Stimulated activated CD8-positive, alpha-beta memory T cell treated with anti-CD3 and anti-CD28 coated beads, Interleukin-7, amount 100 ng/mL, for 4 hours (primary cell): ENCODE data around the gene ZDHHC5.

Source experiments
- DNase-seq, 2 donors: peaks; one replicate each; pipeline ENCODE4 v3.0.0-alpha.2; 2020; ENCODE audit warnings: low read depth in 2 of 2

ZDHHC5 gene, protein sequence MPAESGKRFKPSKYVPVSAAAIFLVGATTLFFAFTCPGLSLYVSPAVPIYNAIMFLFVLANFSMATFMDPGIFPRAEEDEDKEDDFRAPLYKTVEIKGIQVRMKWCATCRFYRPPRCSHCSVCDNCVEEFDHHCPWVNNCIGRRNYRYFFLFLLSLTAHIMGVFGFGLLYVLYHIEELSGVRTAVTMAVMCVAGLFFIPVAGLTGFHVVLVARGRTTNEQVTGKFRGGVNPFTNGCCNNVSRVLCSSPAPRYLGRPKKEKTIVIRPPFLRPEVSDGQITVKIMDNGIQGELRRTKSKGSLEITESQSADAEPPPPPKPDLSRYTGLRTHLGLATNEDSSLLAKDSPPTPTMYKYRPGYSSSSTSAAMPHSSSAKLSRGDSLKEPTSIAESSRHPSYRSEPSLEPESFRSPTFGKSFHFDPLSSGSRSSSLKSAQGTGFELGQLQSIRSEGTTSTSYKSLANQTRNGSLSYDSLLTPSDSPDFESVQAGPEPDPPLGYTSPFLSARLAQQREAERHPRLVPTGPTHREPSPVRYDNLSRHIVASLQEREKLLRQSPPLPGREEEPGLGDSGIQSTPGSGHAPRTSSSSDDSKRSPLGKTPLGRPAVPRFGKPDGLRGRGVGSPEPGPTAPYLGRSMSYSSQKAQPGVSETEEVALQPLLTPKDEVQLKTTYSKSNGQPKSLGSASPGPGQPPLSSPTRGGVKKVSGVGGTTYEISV

DNA sequence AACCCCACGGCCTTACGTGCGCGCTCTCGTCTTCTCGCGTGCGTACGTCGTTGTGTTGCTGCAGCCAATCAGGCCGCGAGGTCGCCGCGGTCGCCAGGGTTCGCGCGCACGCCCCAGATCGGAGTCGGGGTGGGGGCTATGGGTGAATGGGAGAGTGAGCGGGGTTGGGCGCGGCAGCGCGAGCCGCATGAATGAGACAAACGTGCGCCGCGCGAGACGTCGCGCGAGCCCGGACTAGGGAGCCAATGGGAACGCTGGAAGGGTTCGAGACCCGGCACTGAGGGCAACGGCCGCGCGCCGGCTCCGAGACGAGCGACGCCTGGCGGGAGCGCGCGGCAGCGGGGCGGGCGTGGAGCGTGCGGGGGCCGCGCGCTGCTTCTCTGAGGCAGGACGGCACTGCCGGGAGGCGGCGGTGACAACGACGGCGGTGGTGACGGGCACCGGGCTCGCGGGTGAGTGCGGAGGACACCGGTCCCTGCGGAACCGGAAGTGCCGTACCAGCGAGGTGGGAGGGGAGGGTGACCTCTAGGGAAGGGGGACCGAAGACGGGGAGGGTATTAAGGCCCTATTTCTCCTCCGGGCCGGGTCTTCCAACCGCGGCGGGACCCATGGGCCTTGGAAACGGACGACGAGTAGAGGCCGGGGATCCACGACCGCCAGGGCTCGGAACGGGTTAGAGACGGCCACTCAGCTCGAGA is at the start of gene ZDHHC5:
ZDHHC5 (plus strand) TSS at position 379 of the 698 bp plus-strand sequence. CDS start 4,977 bp downstream, outside the sequence.
- DNase-seq, result peak; percentile 99 to 100

DNA sequence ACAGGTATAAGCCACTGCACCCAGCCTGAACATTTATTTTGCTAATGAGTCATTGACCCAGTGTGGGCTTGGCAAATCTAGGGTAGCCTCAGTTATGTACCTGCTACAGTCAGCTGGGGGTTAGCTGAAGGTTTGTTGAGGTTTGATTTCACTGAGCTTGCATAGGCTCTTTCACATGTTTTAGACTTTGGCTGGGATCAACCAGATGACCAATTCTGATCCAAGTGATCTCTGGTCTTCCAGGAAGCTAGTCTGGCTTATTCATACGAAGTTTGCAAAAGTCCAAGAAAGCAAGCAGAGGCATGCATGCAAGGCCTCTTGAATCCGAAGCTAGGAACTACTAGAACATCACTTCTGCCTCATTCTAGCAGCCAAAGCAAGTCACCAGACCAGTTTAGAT is 49.5 kb upstream of the ZDHHC5 start:
- no peak for DNase-seq

DNA sequence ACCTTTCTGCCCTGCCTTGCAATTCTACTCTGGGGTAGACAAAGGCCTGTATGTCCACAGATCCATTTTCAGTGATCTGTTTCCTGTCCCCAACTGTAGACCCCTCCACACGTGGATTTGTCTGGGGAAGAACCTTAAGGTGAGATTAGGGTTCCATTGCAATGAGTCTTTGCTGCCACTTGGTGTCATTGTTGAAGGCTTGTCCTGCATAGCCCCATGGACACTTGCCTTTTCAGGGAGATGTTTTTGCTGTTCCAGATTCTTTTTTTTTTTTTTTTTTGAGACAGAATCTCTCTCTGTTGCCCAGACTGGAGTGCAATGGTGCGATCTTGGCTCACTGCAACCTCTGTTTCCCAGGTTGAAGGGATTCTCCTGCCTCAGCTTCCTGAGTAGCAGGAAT is 48.6 kb upstream of the ZDHHC5 start:
- no peak for DNase-seq

DNA sequence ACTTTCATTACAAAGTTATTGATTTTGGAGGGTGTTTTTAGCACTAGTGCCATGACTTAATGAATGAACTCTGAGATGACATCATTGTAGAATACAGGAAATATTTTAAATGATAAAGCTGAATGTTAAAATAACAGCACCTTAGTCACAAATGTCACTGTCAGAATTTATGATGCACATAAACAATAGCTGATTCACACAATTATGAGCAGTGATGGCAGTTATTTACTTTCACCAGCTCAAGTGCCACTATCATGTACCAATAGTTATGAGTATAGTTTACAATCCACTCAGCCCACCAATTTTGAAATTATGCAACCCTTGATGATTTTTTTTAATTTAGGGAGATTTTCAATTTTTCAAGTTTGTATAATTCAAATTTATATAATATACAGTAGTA is 47.4 kb upstream of the ZDHHC5 start:
- DNase-seq, result no peak

DNA sequence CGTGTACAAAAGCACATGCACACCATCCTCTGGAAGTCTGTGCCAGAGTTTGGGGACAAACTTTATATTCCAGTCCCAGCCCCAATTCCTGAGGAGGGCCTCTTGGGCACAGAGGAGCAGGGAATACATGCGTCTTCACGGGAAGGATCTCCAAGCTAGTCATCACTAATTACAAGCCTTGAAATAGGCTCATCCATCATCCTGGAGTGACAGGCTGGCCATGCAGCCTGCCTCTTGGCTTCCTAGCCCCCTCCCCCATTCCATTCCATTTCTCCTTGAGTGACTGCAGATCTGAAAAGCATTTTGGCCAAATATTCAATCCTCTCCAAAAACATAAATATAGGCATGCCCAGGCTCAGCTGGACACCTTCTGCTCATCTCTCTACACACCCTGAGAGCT is 45.7 kb upstream of the ZDHHC5 start:
- no peak for DNase-seq

DNA sequence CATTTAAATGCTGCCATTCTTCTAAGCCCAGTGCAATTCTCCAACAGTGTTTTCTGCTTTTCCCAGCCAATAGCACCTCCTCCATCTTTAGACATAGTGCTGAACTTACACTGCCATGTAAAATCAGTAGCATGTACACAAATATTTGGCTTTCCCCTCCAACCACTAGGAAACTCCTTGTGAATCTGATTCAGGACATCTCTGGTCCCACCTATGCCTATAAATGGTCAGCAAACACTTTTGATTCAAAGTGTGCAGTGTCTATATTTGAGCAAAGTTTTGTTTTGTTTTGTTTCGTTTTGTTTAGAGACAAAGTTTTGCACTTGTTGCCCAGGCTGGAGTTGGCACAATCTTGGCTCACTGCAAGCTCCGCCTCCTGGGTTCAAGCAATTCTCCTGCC is 43.0 kb upstream of the ZDHHC5 start:
- no peak for DNase-seq

DNA sequence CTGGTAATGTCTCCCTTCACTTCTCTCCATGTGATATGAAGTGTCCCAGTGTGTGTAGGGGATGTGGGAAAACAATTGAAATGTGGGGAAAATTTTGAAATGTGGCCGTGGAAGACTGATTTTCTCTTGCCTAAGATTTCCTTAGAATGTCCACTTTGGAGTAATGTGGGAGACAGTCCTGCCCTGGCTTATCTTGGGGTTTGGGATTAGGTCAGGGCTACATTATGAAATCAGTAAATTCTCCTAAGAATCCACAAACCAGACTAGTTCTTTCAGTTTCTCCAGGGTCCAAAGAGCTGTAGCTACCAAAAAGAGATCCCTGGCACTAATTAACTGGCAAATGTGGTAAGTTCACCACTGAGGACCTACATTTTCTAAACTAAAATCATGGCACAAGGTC is 41.0 kb upstream of the ZDHHC5 start:
- no peak for DNase-seq

DNA sequence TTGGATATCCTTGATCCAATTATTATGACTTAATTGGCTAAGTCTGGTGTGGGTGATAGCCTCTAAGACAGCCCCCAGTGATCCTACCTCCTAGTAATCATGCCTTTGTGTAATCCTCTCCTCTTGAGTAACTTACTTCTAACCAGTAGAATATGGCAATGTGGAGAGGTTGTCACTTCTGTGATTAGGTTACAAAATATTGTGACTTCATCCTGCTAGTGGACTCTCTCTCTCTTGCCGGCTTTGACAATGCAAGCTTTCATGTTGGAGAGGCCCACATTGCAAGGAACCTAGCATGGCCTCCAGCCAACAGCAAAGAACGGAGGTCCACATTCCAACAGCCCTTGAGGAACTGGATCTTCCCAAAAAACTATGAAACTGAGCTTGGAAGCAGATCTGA is 37.7 kb upstream of the ZDHHC5 start:
- DNase-seq, result no peak

DNA sequence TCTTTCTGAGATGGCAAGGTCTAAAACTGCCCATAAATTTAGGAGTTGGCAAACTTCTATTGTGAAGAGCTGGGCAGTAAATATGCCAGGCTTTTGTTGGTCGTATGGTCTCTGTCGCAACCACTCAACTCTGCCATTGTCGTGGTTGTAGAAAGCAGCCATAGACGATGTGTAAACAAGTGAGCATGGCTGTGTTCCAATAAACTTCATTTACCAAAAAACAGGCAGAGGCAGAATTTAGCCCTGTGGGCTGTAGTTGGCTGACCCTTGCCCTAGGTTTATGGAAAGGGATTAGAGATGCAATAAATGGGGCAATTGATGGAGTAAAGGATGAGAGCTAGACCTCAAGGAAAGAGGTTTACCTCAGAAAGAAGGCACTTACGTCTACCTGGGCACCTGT is 35.8 kb upstream of the ZDHHC5 start:
- no peak for DNase-seq

DNA sequence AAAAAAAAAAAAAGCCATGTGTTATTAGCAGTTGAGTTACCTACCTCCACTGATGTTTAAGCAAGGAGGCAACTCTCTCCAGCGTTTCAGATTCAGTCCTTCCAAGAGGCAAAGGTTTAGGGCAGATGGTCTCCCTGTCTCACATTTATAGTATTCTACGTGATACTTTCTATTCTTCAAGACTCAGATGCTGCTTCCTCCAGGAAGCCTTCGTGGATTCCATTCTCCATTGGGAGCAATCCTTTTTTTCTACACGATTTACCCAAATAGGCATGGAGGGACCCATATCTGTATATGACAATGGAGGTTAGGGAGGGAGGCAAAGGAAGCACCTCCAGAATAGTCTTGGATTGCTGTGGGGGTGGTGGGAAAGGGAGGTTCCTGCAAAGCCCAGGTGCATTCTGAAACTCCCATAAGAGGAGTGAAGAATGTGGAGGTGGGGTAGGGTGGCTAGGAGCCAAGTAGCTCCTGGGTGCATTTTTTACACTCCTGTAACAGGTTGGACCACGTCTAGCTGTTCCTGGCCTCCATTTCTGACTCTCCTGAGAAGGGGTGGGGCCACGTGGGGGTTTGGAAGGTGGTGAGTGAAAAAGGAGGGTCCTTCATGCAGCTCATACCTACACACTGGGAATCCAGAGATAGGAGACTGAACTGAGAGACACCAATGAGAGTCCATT is 34.4 kb upstream of the ZDHHC5 start:
- no peak for DNase-seq

DNA sequence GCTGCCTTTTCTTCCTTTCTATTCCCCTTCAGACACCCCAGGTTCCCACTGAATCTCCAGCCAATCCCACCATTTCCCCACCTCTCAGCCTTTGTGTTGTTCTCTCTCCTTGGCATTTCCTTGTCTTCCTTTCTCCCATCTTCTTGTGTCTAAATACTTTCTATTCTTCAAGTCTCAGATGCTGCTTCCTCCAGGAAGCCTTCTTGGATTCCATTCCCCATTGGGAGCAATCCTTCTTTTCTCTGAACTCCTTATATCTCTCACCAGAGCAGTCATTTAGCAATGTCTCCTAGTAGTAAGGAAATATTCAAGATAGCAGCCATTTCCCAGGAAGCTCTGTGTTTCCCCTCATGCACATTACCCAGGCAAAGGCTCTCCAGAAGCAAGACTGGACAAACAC is 33.6 kb upstream of the ZDHHC5 start:
- no peak for DNase-seq

DNA sequence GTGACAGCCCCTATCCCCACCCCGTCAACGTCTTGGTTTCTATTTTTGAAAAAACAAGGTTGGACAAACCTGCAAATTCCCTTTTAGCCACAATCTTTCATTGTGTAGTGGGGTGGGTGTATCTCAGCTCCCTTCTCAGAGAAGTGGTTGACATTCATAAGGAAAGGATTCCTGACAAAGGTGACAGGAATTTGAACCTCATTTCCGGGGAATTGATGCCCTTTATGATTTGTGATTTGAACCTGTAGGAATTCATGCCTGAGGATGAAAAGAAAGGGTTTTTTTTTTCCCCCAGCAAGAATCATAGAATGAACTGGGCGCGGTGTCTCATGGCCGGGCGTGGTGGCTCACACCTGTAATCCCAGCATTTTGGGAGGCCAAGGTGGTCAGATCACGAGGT is 32.7 kb upstream of the ZDHHC5 start:
- no peak for DNase-seq

DNA sequence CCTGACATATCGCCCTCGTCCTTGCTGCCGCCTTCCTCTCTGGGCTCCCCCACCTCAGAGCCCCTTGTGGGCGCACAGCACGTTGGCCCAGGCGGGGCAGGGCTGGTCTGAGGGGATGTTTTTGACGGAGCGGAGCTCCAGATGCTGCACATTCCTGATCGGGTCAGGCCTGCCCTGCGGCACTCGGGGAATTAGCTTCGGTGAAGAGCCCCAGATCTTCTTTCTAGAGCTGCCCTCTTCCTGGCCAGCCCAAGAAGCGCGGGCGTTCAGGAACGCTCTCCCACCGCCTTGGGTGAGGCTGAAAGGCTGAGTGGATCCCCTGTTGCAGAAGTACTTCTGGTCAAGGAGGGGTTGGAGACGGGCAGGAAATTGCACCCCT is 30.3 kb upstream of the ZDHHC5 start:
- DNase-seq, result no peak

DNA sequence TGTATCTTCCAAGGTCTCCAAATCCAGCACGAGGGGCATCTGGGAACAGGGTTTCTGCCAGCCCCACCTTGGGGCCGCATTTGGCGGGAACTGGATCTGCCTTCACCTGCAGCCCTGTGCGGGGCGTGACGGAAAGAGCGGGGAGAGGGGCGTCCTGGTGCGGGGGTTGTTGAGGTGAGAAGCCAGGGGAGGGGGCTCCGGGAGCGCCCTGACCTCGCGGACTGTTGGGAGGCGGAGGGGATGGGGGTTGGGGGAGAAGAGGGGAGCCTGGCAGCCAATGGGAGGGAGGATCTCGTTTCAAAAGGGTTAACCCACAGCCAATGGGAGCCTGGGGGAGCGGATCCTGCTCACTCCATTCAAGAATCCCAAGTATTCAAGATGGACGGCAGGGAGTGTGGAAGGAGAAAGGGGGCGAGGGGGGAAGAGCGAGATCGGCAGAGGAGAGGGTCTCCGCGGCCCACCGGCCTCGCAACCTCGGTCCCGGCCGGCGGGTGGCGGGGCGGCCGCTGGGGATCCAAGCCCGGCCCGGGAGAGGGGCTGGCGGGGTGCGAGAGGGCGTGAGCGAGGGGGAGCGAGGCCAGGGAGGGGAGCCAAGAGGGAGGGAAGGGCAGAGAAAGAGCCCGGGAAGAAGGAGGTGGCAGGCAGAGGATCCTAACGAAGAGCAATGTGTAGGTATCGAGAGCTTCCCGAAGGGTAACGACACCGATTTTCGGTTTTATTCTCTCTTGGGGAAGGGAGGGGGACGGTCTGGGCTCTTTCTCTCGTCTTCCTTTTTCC is 29.7 kb upstream of the ZDHHC5 start:
- DNase-seq, result no peak

DNA sequence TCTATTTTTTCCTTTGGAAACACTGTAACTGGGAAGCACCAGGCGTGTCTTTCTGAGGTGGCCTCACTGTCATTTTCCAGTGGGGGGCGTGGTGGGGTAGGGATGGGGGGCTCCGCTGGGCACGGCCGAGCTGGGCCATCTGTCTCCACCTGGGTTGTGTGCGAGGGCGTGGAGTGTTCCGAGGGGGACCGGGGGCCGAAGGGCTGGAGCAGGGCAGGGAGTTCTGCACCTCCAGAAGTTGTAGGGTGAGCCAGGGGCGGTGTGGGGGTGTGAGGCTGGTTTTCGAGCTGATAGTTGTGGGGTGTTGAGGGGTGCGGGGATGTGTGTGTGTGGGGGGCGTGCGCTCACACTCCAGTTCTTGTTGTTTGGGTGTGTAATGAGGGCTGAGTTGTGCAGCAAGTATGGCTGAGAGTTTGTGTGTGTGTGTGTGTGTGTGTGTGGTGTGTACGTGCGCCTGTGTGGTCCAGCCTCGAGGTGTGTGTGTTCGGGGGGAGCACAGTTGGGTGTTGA is 29.0 kb upstream of the ZDHHC5 start:
- no peak for DNase-seq

DNA sequence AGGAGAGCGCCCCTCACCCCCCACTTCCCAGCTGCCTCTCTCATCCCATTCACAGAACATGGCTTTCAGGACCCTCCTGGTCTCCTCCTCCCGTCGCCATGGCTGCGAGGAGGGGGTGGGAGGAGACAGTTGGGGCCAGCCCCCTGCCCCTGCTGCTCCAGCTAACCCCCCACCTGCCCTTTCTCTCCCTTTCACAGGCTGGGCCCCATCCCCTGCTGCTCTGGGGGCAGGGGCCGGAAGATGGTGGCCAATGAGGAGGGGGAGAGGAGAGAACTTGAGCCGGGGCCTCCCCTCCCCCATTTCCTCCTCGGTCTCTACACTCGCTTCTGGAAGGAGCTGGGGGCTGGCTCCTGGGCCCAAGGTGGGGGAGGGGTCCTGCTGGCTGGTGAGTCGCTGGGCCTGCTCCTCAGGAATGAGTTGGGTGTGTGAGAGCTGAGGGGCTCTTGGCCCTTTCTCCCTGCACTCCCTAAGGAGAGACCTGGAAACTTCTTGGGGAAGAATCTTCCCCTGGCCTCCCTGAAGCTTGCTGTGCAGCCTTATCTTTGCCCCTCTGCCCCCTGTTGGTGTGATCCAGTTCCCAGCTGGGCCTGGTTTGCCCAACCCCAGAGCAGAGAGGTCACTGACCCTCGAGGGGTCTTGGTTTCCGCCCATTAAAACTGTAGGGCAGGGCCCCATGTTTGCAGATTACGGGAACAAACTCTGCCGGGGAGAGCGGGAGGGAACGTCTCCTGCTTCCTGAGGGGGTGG is 28.4 kb upstream of the ZDHHC5 start:
- no peak for DNase-seq

DNA sequence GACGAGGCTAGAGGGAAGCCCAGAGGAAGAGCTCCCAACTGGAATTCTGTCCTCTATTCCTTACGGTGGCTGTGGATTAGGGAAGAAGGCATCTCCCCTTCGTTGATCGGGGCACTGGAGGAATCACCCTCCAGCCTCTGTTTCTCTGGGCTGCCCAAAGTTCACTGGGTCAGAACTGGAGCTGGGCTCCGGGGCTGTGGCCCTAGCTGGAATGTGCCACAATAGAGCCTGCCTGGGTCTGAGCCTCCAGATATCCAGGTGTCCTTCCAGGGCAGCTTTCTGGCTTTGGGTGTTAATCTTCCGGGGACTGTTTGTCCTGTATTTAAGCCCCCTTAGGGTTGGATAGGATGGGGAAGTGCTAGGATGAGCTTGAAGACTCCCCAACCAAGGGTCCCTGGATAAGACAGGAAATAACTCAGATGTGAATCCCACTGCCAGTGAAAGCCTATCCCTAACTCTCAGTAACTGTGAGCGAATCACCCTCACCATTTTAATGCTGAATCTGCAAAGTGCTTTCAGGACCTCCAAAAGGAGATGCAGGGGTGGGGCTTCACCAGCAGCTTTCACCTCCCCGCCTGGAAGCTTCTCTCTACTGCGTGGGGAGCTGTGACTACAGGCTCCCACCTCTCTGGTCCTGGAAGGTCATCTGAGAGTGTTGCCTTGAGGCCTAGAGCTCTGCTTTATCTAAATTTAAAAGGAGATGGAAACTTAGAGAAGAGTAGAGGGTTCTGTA is 27.7 kb upstream of the ZDHHC5 start:
- no peak for DNase-seq

DNA sequence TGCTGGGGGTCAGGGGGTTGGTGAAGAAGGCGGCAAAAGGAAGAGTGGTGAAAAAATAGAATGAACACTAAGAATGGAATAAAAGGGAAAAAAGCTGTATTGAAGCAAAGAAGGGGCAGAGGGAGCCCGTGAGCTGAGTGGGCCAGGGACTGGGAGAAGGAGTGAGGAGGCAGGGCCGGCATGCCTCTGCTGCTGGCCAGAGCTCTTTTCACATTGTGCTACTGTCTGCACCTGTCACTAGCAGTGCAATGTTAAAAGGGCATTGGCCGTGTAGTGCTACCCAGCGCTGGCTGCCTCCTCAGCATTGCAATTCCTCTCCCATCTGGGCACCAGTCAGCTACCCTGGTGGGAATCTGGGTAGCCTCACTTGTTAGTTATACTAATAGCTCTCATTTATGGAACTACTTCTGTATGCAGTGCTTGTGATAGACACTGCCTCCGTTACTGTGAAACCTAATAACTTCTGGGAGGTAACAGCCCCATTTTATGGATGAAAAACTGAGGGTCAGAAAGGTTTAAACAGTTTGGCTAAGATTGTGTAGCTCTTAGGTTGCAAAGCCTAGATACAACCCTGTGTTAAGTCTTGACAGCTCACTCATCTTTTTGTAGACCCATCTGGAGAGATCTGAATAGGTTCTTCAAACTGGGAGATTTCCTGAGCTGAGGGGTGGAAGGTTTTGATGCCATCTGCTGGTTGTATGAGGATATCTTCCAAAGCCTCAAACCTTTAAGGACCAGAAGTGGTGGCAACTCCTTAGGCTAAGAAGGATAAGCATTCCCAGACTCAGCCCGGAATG is 26.7 kb upstream of the ZDHHC5 start:
- DNase-seq, result no peak

DNA sequence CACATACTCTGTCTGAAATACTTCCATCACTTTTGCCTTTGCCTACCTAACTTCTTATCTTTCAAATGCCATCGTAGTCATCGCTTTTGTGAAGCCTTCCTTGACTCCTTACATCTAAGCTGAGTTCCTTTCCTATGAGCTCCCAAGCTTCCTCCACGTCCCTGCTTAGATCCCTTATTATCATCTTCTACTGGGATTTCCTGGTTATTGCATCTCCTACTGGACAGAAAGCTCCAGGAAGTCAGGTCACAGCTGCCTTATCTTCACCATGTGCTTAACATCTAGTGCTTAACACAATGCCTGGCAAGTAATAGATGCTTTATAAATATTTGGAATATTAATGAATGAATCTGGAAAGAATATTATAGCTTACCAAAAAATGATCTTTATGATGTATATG is 24.1 kb upstream of the ZDHHC5 start:
- no peak for DNase-seq
